CD14-positive monocyte (primary cell): Measurements from ENCODE around the gene ATE1. TPM values are rescaled to one million over a fixed set of nuclear protein-coding genes. Genes with fewer than 3 reads are reported as not detected.
"Not testable (repeated sequence)": the region's sequence is repeated elsewhere in the genome, so short reads cannot be mapped to it uniquely, and the experiment has no call there.

Experiments used
- DNase-seq, 3 donors: peaks; one replicate each; pipeline ENCODE4 v3.0.0-alpha.2; 2011 to 2022
- H2AFZ ChIP-seq: 2 replicates; pipeline ENCODE4 v1.6.0; 2012; ENCODE audit warnings: mild to moderate bottlenecking, low read depth, low read length, inconsistent platforms; ENCODE audit not compliant: insufficient read depth, poor library complexity, severe bottlenecking
- H3K27ac ChIP-seq, 2 donors: 1 replicate in 1 of 2; 2 replicates in 1 of 2; pipeline ENCODE4 v1.5.1; 2012 to 2013; ENCODE audit warnings: low read length in 2 of 2, control low read depth in 1 of 2, inconsistent platforms in 1 of 2, low read depth in 1 of 2, mild to moderate bottlenecking in 1 of 2
- H3K27me3 ChIP-seq, 2 donors: one replicate each; pipeline versions ENCODE4 v1.6.0 to v1.6.1; 2011 to 2013; ENCODE audit warnings: low read length in 2 of 2; ENCODE audit not compliant: control insufficient read depth in 2 of 2, insufficient read depth in 2 of 2
- H3K36me3 ChIP-seq, 2 donors: replicated peaks in 1 of 2; 1 replicate in 1 of 2; 2 replicates in 1 of 2; pipeline versions ENCODE4 v1.5.1 to v1.6.1; 2012 to 2013; ENCODE audit warnings: low read length in 2 of 2, control low read depth in 1 of 2, inconsistent platforms in 1 of 2, mild to moderate bottlenecking in 1 of 2; ENCODE audit not compliant: insufficient read depth in 2 of 2, control insufficient read depth in 1 of 2
- H3K4me1 ChIP-seq, 2 donors: 1 replicate in 1 of 2; 2 replicates in 1 of 2; pipeline versions ENCODE4 v1.5.1 to v1.6.1; 2012 to 2013; ENCODE audit warnings: low read length in 2 of 2, control low read depth in 1 of 2, inconsistent platforms in 1 of 2, mild to moderate bottlenecking in 1 of 2, moderate library complexity in 1 of 2; ENCODE audit not compliant: insufficient read depth in 2 of 2, control insufficient read depth in 1 of 2
- H3K4me2 ChIP-seq: replicated peaks from 2 replicates; pipeline ENCODE3; 2012; ENCODE audit warnings: low read length, moderate library complexity, mild to moderate bottlenecking; ENCODE audit not compliant: poor library complexity, severe bottlenecking; ENCODE audit errors: extremely low read depth
- H3K4me3 ChIP-seq, 3 experiments: fragments of 200-600 bp in 1 of 3; sonication (generic) in 1 of 3; replicated peaks in 1 of 3; 1 replicate in 2 of 3; 2 replicates in 1 of 3; pipeline ENCODE4 v1.5.1; 2011 to 2013; ENCODE audit warnings: low read length in 3 of 3, mild to moderate bottlenecking in 3 of 3, control low read depth in 2 of 3, low read depth in 2 of 3, inconsistent platforms in 1 of 3, moderate library complexity in 1 of 3
- H3K79me2 ChIP-seq: 2 replicates; pipeline ENCODE4 v1.6.0; 2012; ENCODE audit warnings: mild to moderate bottlenecking, control low read depth, inconsistent platforms, low read length, moderate library complexity; ENCODE audit not compliant: insufficient read depth
- H3K9ac ChIP-seq: 2 replicates; pipeline ENCODE4 v1.6.0; 2017; ENCODE audit warnings: low read length, mild to moderate bottlenecking; ENCODE audit not compliant: insufficient read depth, poor library complexity, severe bottlenecking
- H3K9me3 ChIP-seq, 2 donors: replicated peaks in 1 of 2; 1 replicate in 1 of 2; 2 replicates in 1 of 2; pipeline versions ENCODE4 v1.5.1 to v1.6.1; 2012 to 2013; ENCODE audit warnings: low read length in 2 of 2, control low read depth in 1 of 2; ENCODE audit not compliant: control insufficient read depth in 1 of 2, insufficient read depth in 1 of 2
- H4K20me1 ChIP-seq: 2 replicates; pipeline ENCODE4 v1.6.0; 2012; ENCODE audit warnings: mild to moderate bottlenecking, low read length, control low read depth, moderate library complexity; ENCODE audit not compliant: insufficient read depth
- H3K27ac Mint-ChIP-seq, 7 donors: one replicate each; pipeline ENCODE4 v1.8.0; 2020; ENCODE audit warnings: mild to moderate bottlenecking in 7 of 7, mixed read lengths in 7 of 7, moderate library complexity in 6 of 7, inconsistent platforms in 2 of 7
- H3K27me3 Mint-ChIP-seq, 3 donors: one replicate each; pipeline ENCODE4 v1.8.0; 2021 to 2022; ENCODE audit warnings: low read depth in 3 of 3, mild to moderate bottlenecking in 3 of 3, mixed read lengths in 3 of 3, moderate library complexity in 3 of 3, inconsistent platforms in 1 of 3
- H3K36me3 Mint-ChIP-seq, 2 donors: one replicate each; pipeline ENCODE4 v1.8.0; 2020; ENCODE audit warnings: mixed read lengths in 2 of 2, inconsistent platforms in 1 of 2, mild to moderate bottlenecking in 1 of 2
- H3K4me1 Mint-ChIP-seq: one replicate; pipeline ENCODE4 v1.8.0; 2020; ENCODE audit warnings: mild to moderate bottlenecking, mixed read lengths
- H3K4me3 Mint-ChIP-seq, 2 donors: one replicate each; pipeline ENCODE4 v1.8.0; 2020; ENCODE audit warnings: mild to moderate bottlenecking in 2 of 2, mixed read lengths in 2 of 2, moderate library complexity in 1 of 2
- H3K9me3 Mint-ChIP-seq, 7 donors: one replicate each; pipeline ENCODE4 v1.8.0; 2020 to 2022; ENCODE audit warnings: mixed read lengths in 7 of 7, mild to moderate bottlenecking in 6 of 7, moderate library complexity in 6 of 7, inconsistent platforms in 2 of 7
- WGBS: methylation state at CpG from one replicate; pipeline ENCODE4 v1.1.5; 2013; ENCODE audit warnings: missing lambda C conversion rate; ENCODE audit not compliant: insufficient coverage; 5-methylcytosine and 5-hydroxymethylcytosine counted together
- intact Hi-C, 2 donors: fragments of 100-400 bp; cut with micrococcal nuclease; formaldehyde crosslinking; loops; one replicate each; pipeline versions ENCODE4 v1.15.0 to v1.15.1; 2023
- polyA plus RNA-seq, 3 donors: library from polyadenylated mRNA; depleted of rRNA in 1 of 3; unstranded in 2 of 3; stranded (reverse) in 1 of 3; fragments of 300-500 nt in 2 of 3; fragments of >200 nt in 1 of 3; fragmentation: Illumina TruSeq in 2 of 3; gene quantifications; 1 replicate in 2 of 3; 2 replicates in 1 of 3; pipeline ENCODE4 v1.2.3, GENCODE V29; 2012 to 2021
- TF ChIP-seq, protein P1 (sequence below): fragments of 200-600 bp; IDR thresholded peaks from one replicate; pipeline ENCODE4 v1.8.0; 2022; ENCODE audit warnings: antibody characterized with exemption, mild to moderate bottlenecking

Gene ATE1
- polyA plus RNA-seq, 3 donors = 9.2 to 19.5 (median 15.8) TPM

DNA sequence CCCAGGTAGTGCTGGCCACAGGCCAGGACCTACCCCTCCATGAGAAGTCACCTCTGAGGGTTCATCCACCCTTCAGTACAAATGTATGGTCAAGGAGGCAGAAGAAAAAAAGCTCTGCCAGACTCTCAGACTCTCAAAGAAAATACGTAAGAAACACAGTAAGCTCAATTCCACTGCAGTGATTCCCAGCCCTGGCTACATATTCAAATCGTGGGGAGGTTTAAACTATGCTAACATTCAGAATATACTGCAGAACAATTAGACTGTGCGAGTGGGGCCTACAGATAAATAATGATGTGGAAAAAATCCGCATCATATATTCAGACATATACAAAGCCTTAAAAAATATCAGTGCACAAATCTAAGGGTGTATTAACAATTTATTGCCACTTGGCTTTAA is 162.6 kb downstream of the ATE1 start:
- Mint-ChIP-seq H3K27ac (no peak overlapping the region), H3K4me3 (no peak overlapping the region), H3K27me3 (no peaks in the 10 kb centered on the region), H3K36me3 (peaks cover 11 to 16% of the 10 kb centered on the region in 2 donors), H3K9me3 (peaks cover 11 to 34% (median 17%) of the 10 kb centered on the region in 7 donors), H3K4me1 (no peaks in the 10 kb centered on the region)
- no peaks in the 10 kb centered on the region for H3K27me3 ChIP-seq
- no peaks in the 10 kb centered on the region for H3K79me2 ChIP-seq
- no peaks in the 10 kb centered on the region for H4K20me1 ChIP-seq
- intact Hi-C loops = no loop called here
- peaks cover 10 to 11% of the 10 kb centered on the region in 2 donors for H3K9me3 ChIP-seq
- no peak overlapping the region for H3K27ac ChIP-seq
- TF ChIP-seq, protein P1, sequence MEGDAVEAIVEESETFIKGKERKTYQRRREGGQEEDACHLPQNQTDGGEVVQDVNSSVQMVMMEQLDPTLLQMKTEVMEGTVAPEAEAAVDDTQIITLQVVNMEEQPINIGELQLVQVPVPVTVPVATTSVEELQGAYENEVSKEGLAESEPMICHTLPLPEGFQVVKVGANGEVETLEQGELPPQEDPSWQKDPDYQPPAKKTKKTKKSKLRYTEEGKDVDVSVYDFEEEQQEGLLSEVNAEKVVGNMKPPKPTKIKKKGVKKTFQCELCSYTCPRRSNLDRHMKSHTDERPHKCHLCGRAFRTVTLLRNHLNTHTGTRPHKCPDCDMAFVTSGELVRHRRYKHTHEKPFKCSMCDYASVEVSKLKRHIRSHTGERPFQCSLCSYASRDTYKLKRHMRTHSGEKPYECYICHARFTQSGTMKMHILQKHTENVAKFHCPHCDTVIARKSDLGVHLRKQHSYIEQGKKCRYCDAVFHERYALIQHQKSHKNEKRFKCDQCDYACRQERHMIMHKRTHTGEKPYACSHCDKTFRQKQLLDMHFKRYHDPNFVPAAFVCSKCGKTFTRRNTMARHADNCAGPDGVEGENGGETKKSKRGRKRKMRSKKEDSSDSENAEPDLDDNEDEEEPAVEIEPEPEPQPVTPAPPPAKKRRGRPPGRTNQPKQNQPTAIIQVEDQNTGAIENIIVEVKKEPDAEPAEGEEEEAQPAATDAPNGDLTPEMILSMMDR = no peak
- H3K9ac ChIP-seq = no peak overlapping the region
- H3K4me1 ChIP-seq = no peaks in the 10 kb centered on the region
- H2AFZ ChIP-seq = no peak overlapping the region
- H3K4me3 ChIP-seq = no peak overlapping the region
- WGBS = no CpG with 5 or more reads among the region's 4 CpGs
- peaks cover 0 to 6% of the 10 kb centered on the region in 2 donors for H3K36me3 ChIP-seq
- no peak overlapping the region for H3K4me2 ChIP-seq
- no peak for DNase-seq

DNA sequence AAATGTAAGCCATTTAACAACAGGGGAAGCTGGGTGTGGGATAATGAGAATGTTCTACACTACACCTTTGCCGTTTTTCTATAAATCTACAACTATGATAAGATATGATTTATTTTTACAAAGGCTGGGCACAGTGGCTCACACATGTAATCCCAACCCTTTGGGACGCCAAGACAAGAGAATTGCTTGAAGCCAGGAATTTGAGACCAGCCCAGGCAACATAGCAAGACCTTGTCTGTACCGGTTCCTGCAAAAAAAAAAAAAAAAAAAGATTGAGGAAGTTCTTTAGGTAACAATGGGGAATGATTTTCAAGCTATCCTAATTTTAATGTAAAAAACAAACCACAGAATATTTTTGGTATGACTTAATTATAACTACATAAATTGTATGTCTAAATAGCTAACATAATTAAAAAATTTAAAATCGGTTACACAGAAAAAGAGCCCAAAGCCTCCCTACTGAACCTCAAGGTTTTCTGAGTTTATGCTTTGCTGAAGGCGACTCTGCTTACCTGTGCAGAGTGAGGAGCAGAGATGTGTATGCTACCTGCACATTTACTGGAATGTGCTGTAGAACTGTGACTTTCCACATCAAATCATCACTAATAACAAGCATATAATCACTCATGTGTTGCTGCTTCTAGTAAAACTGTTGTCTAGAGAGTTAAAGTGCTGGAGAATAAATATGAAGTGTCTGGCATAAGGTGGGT is 163.4 kb downstream of the ATE1 start:
- H3K27me3 Mint-ChIP-seq = no peaks in the 10 kb centered on the region
- H3K4me3 ChIP-seq = no peak overlapping the region
- intact Hi-C loops = no loop called here
- no peaks in the 10 kb centered on the region for H3K4me1 ChIP-seq
- H4K20me1 ChIP-seq = no peaks in the 10 kb centered on the region
- H3K27me3 ChIP-seq = no peaks in the 10 kb centered on the region
- no peak overlapping the region for H3K27ac ChIP-seq
- no peak overlapping the region for H3K9ac ChIP-seq
- no peak overlapping the region for H3K27ac Mint-ChIP-seq
- H3K36me3 Mint-ChIP-seq = peaks cover 12 to 14% of the 10 kb centered on the region in 2 donors
- no peak overlapping the region for H3K4me2 ChIP-seq
- no peak overlapping the region for H2AFZ ChIP-seq
- H3K9me3 Mint-ChIP-seq = peaks cover 15 to 41% (median 22%) of the 10 kb centered on the region in 7 donors
- no peak for DNase-seq
- H3K79me2 ChIP-seq = no peaks in the 10 kb centered on the region
- H3K4me3 Mint-ChIP-seq = no peak overlapping the region
- TF ChIP-seq, protein P1 = no peak
- peaks cover 0 to 11% of the 10 kb centered on the region in 2 donors for H3K36me3 ChIP-seq
- H3K4me1 Mint-ChIP-seq = no peaks in the 10 kb centered on the region
- peaks cover 11 to 17% of the 10 kb centered on the region in 2 donors for H3K9me3 ChIP-seq
- no CpG with 5 or more reads among the region's 5 CpGs for WGBS

GRCh38 chr10:121757241-121757640 is 170.6 kb downstream of the ATE1 start:
- H3K27ac ChIP-seq, H3K27me3 Mint-ChIP-seq, H4K20me1 ChIP-seq, H3K4me3 Mint-ChIP-seq, intact Hi-C loops, H3K4me3 ChIP-seq, H3K9ac ChIP-seq, H3K79me2 ChIP-seq, H3K4me1 Mint-ChIP-seq, H3K36me3 ChIP-seq, DNase-seq, H3K4me2 ChIP-seq, H3K4me1 ChIP-seq, H3K27me3 ChIP-seq, H2AFZ ChIP-seq: not testable (repeated sequence)
- Mint-ChIP-seq H3K27ac (peak overlapping the region in 1 of 7 donors; percentile 6), H3K9me3 (peaks cover 35 to 54% (median 43%) of the 10 kb centered on the region in 7 donors), H3K36me3 (peaks cover 16 to 21% of the 10 kb centered on the region in 2 donors)
- H3K9me3 ChIP-seq = peaks cover 24 to 48% of the 10 kb centered on the region in 2 donors
- WGBS = 100% methylated on average over 1 of the region's 1 CpG
